T-helper 2 cell (primary cell): ENCODE results near the gene ENOX2.
"Not testable (repeated sequence)": the region's sequence is repeated elsewhere in the genome, so short reads cannot be mapped to it uniquely, and the experiment has no call there.

ENCODE experiments used
- DNase-seq, 5 experiments: peaks; one replicate each; pipeline versions ENCODE4 v3.0.0 to v3.0.0-alpha.2; 2012 to 2022

Gene ENOX2

DNA sequence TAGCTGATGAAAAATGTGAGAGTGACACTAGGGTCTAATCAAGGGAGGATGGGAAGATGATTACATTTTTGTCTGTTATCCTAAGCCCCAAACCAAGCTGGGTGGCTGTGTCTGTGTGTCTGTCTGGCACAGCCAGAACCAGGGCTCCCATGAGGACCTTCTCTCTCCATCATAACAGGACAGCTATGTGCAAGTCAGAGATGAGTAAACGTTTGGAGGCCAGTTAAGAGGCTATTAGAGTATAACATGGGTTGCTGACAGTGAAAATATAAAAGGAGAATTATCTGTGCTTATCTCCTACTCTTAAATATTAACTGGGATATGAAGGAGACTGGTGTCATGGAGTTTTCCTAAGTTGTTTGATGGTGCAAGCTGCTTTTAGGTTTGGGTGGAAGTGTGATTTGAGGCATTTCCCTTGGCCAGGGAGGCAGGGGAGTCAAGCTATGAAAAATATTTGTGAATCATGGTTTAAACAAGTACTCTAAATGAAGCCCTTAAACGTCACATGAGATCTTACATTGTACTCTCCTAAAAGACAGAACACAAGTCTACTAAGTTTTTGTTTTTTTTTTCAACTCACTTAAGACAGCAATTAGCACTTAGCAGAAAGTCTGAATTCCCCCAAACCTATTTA is 156.2 kb downstream of the ENOX2 start:
- no peak for DNase-seq

DNA sequence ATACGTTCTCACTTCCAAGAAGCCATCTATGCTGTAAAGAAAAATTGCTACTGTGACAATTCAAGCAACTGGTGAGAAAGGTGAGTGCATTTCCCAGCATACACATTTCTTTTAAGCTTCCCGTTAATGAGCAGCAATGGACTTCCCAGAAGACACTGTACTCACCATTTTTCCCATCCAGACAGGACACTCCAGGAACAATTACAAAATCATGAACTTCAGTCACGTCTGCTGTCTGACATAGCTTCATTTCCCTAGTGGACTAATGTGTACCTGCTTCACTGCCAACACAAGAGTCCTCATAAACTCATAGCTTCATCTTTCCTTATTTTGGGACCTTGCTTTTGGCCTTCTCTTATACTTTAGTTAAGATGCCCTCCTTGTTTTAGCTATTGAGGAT is 156.9 kb downstream of the ENOX2 start:
- DNase-seq: no peak

GRCh38 chrX:130741584-130741983 is 161.4 kb downstream of the ENOX2 start:
- DNase-seq: no peak

DNA sequence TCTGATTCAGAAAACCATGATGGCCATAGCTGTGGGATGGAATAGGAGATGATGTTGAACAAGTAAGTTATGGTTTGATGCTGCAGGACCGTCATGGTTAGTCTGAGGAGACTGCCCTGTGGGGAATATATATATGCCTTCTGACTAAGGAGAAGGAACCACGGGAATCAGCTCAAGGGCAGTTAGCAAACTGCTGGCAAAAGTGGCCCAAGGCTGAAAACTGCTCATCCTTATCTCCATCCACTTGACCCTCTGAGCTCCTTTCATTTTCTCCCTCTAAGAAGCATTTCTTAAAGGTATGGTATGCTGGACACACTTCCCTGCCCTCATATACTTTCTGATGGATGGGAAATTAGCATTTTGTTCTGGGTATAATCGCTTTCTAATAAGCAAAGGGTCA is 161.9 kb downstream of the ENOX2 start:
- no peak for DNase-seq

GRCh38 chrX:130738638-130739195 is 164.3 kb downstream of the ENOX2 start:
- DNase-seq: no peak

DNA sequence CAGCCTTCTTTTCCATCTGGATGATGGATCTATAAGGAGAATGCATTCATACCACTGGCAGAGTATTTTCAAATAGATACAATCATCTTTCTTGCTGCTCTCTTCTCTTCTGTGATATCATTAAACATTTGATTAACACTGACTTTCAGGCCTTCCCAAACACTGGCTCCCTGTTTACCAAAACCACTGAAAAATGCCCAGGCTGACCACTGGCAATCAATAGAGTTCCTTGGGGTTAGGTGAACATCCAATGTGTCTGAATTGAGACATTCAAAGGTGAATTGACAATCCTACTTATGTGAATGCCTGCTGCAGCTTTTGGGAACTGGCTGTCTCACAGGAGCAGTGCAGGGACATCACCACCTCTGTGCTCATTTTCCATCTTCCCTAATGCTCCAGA is 168.3 kb downstream of the ENOX2 start:
- DNase-seq: no peak

- no peak for DNase-seq
Observed at GRCh38 chrX:130728208-130728607, 174.8 kb downstream of the ENOX2 start.

- no peak for DNase-seq
Observed at GRCh38 chrX:130726661-130727060, 176.3 kb downstream of the ENOX2 start.

DNA sequence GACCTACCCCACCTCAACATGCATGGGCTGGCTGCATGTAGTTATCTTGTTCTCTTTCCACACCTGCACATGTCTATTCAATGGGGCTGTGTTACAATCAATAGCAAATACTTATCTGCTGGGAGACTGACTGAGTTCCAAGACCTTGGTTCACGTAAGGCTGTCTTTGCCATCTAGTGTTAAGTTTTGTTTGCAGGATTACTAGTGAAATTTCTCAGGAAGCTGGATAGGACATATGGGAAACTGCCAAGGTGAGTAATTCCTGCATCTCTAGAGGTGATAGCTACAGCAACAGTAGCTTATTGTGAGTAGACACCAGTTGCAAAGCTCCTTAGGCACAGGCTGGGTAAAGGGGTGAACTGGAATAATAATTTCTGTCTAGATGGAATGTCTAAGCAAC is 177.5 kb downstream of the ENOX2 start:
- DNase-seq: no peak

DNA sequence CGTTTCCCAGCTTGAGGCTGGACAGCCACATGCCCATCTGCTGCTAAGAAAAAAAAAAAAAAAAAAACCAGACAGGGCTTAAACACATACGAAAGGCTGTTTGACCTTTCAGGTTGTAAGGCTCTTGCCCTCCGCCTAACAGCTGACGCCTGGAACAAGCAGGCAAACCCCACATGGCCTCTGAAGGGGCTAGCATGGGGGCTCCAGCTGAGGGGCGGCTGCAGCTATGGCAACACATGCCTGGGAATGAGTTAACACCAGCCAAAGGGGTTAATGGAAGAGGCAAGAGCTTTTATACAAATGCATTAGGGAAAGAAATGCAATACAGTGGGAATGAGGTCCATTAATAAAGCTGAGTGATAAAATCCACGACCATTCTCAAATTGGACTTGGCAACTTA is 183.6 kb downstream of the ENOX2 start:
- no peak for DNase-seq

DNA sequence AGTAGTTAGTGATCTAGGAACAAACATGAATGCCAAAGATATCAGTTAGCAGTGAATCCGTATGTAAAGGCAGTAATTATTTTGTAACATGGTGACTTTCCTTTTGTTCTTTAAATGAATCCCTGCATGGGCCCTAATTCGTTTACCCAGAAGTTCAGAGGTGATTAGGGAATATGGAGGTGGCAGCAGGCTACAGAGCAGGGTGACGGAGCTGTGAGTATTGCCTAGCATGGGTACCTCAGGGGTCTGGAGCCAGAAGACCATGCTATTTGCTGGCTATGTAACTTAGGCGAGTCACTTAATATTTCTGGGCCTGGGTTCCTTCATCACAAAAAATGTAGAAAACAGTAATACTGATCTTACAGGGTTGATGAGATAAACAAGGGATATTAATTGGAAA is 184.9 kb downstream of the ENOX2 start:
- DNase-seq: no peak

- DNase-seq: no peak
Observed at GRCh38 chrX:130716781-130717413, 186.1 kb downstream of the ENOX2 start.

- no peak for DNase-seq
Observed at GRCh38 chrX:130716346-130716745, 186.7 kb downstream of the ENOX2 start.

- peak in 1 of 5 experiments; percentile 74 for DNase-seq
Observed at GRCh38 chrX:130715299-130715698, 187.7 kb downstream of the ENOX2 start.

DNA sequence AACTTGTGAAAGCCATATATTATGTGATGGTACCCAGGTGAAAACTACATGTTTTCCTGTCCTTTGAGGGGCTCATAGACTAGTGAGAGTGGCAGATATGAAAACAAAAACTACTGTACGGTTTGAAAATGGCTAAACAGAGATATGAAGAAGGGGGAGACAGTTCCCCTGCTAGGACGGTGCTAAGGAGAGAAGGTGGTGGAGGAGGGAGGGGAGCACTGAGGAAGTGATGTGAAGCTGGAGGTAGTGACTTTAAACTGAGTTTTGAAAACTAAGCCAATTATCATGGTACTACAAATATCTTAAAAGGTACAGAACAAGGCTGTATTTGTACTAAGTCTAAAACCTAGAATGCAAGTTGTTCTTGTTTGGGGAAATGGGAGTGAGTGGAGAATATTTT is 188.3 kb downstream of the ENOX2 start:
- DNase-seq: no peak

- DNase-seq: no peak
Observed at GRCh38 chrX:130714135-130714534, 188.9 kb downstream of the ENOX2 start.

DNA sequence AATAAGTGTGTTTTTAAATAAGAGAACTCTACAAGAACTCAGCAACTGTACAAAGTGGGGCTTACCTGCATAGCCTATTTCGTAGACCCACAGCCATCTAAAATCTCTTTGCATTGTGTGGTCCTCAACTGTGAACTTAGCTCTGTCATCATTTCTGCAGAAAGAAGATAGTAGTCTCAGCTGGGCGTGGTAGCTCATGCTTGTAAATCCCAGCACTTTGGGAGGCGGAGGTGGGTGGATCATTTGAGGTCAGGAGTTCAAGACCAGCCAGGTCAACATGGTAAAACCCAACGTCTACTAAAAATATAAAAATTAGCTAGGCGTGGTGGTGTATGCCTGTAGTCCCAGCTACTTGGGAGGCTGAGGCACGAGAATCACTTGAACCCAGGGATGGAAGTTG is 193.8 kb downstream of the ENOX2 start:
- not testable (repeated sequence) for DNase-seq

DNA sequence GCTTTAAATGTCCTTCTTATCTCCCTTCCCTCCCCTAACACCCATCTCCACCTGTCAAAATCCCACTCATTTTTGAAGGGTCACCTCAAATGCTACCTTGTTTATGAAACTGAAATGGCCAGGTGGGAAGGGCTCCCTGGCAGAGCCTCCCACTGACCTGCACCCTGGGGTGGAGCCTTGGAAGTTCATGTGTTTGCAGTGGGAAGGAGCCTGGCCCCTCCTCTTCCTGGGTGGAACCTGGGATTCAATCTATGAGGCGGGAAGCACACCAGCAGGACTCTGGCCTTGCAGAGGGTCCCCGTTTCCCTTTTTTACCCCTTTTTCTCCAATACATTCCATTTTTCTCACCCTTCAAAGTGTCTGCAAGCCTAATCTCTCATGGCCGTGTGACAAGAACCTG is 197.4 kb downstream of the ENOX2 start:
- DNase-seq: no peak

GRCh38 chrX:130704053-130705038 is 198.7 kb downstream of the ENOX2 start:
- DNase-seq: no peak

- DNase-seq: no peak
Observed at GRCh38 chrX:130702867-130703707, 199.9 kb downstream of the ENOX2 start.

DNA sequence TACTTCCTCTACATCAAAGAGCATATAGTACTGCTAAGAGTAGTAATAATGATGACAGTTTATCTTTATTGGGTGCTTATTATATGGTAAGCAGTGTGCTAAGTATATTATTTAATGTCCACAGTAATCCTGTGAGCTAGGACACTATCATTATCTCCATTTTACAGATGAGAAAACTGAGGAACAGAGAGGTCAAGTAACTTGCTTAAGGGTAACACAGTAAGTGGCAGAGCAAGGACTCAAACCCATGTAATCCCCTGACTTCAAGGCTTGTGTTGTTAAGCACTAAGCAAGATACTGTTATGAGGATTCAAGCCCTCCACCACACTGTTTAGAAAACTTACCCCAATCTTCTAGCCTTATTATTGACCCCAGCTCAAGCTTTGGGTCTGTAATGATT is 202.4 kb downstream of the ENOX2 start:
- DNase-seq: no peak

DNA sequence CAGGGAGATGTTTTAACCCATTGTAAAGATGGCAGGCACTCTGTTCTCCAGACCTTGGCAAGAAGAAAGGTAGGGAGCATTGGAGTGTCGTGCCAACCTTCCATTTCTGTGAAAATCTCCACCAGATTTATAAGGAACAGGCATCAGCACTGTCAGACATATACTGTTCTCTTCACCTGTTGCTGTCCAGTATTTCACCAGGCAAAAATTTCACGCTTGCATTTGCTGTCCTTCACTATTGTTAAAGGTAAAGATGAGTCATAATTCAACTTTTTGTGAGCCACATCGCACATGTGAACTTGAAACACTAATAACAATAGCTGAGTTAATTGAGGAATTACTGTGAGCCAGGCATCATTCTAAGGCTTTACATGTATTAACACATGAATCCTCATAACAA is 203.4 kb downstream of the ENOX2 start:
- no peak for DNase-seq
